HG02870 (cell line): Measurements from ENCODE around the gene SALL2.

Source experiments
- ATAC-seq: cut with Tn5 transposase; IDR thresholded peaks from one replicate; pipeline ENCODE4 v1.9.1; 2021; ENCODE audit warnings: mild to moderate bottlenecking, moderate library complexity; ENCODE audit not compliant: unreplicated experiment

Gene SALL2

GRCh38 chr14:21494902-21495762 is 31.0 kb downstream of the SALL2 start:
- ATAC-seq: no peak

GRCh38 chr14:21486640-21487087 is 39.5 kb downstream of the SALL2 start:
- ATAC-seq: no peak

GRCh38 chr14:21476925-21477681 is 49.0 kb downstream of the SALL2 start, which contains the start of the genes RAB2B and TOX4:
Gene RAB2B (minus strand): TSS chr14:21476959. CDS start chr14:21476872, 87 bp downstream.
Gene TOX4 (plus strand): TSS chr14:21477195. CDS start chr14:21477279, 84 bp downstream.
- peak; percentile 100 for ATAC-seq

GRCh38 chr14:21476523-21476924 is 49.6 kb downstream of the SALL2 start:
- ATAC-seq: no peak

- ATAC-seq: no peak
Measured at GRCh38 chr14:21475767-21476522, 50.2 kb downstream of the SALL2 start.
